H9 (cell line): ENCODE data around the gene ZNF683. TPM values are rescaled to one million over a fixed set of nuclear protein-coding genes. Genes with fewer than 3 reads are reported as not detected.

ENCODE experiments used
- DNase-seq: peaks from one replicate; pipeline ENCODE4 v3.0.0-alpha.2; 2017
- H2AFZ ChIP-seq: one replicate; pipeline ENCODE4 v1.6.1; 2013; ENCODE audit warnings: mild to moderate bottlenecking, low read length, control low read depth, moderate library complexity
- H2AK5ac ChIP-seq: 2 replicates; pipeline ENCODE4 v1.6.1; 2013; ENCODE audit warnings: low read length, control low read depth, mixed read lengths; ENCODE audit not compliant: insufficient read length
- H2BK120ac ChIP-seq: one replicate; pipeline ENCODE4 v1.6.1; 2013; ENCODE audit warnings: low read depth, mild to moderate bottlenecking, low read length, control low read depth, inconsistent platforms; ENCODE audit not compliant: poor library complexity, severe bottlenecking
- H2BK12ac ChIP-seq: 2 replicates; pipeline ENCODE4 v1.6.1; 2013; ENCODE audit warnings: low read length, control low read depth, mixed read lengths, low read depth; ENCODE audit not compliant: insufficient read length
- H2BK15ac ChIP-seq: 2 replicates; pipeline ENCODE4 v1.6.1; 2013; ENCODE audit warnings: low read depth, low read length, control low read depth
- H2BK20ac ChIP-seq: one replicate; pipeline ENCODE4 v1.6.1; 2013; ENCODE audit warnings: low read depth, mild to moderate bottlenecking, low read length, control low read depth, inconsistent platforms; ENCODE audit not compliant: poor library complexity, severe bottlenecking
- H2BK5ac ChIP-seq: 2 replicates; pipeline ENCODE4 v1.6.1; 2013; ENCODE audit warnings: low read length, control low read depth, mixed read lengths; ENCODE audit not compliant: insufficient read length
- H3K14ac ChIP-seq: 2 replicates; pipeline ENCODE4 v1.6.1; 2013; ENCODE audit warnings: low read length, control low read depth; ENCODE audit not compliant: insufficient read depth
- H3K18ac ChIP-seq: 2 replicates; pipeline ENCODE4 v1.6.1; 2013; ENCODE audit warnings: low read depth, mild to moderate bottlenecking, mixed read lengths, low read length, control low read depth; ENCODE audit not compliant: insufficient read length
- H3K23ac ChIP-seq: 2 replicates; pipeline ENCODE4 v1.6.1; 2013; ENCODE audit warnings: low read length, control low read depth, mixed read lengths, low read depth; ENCODE audit not compliant: insufficient read length
- H3K23me2 ChIP-seq: 2 replicates; pipeline ENCODE4 v1.6.1; 2013; ENCODE audit warnings: low read depth, mild to moderate bottlenecking, mixed read lengths, low read length, control low read depth; ENCODE audit not compliant: insufficient read length, poor library complexity, severe bottlenecking
- H3K27ac ChIP-seq: 2 replicates; pipeline ENCODE4 v1.5.1; 2013; ENCODE audit warnings: low read length, control low read depth, mixed read lengths, low read depth; ENCODE audit not compliant: insufficient read length
- H3K27me3 ChIP-seq: 2 replicates; pipeline ENCODE4 v1.6.1; 2013; ENCODE audit warnings: low read length, control low read depth, inconsistent platforms; ENCODE audit not compliant: insufficient read depth
- H3K4ac ChIP-seq: 2 replicates; pipeline ENCODE4 v1.6.1; 2013; ENCODE audit warnings: low read depth, mild to moderate bottlenecking, control low read depth, inconsistent platforms, low read length, moderate library complexity
- H3K4me1 ChIP-seq: 2 replicates; pipeline ENCODE4 v1.6.1; 2013; ENCODE audit warnings: low read length, control low read depth, inconsistent platforms; ENCODE audit not compliant: insufficient read depth
- H3K4me2 ChIP-seq: 2 replicates; pipeline ENCODE4 v1.6.1; 2013; ENCODE audit warnings: low read length, control low read depth, mixed read lengths; ENCODE audit not compliant: insufficient read length, insufficient read depth
- H3K56ac ChIP-seq: 2 replicates; pipeline ENCODE4 v1.6.1; 2013; ENCODE audit warnings: low read depth, mild to moderate bottlenecking, mixed read lengths, low read length, control low read depth; ENCODE audit not compliant: insufficient read length
- H3K79me1 ChIP-seq: 2 replicates; pipeline ENCODE4 v1.6.1; 2013; ENCODE audit warnings: low read depth, mild to moderate bottlenecking, moderate library complexity, low read length, control low read depth, inconsistent platforms; ENCODE audit not compliant: insufficient read depth, poor library complexity, severe bottlenecking
- H3K79me2 ChIP-seq: 2 replicates; pipeline ENCODE4 v1.6.1; 2013; ENCODE audit warnings: low read length, control low read depth, inconsistent platforms; ENCODE audit not compliant: insufficient read depth
- H3K9ac ChIP-seq: 2 replicates; pipeline ENCODE4 v1.6.1; 2013; ENCODE audit warnings: low read length, control low read depth, mixed read lengths; ENCODE audit not compliant: insufficient read length; ENCODE audit errors: extremely low read depth
- H3K9me3 ChIP-seq: one replicate; pipeline ENCODE4 v1.6.1; 2013; ENCODE audit warnings: low read depth, low read length, inconsistent platforms; ENCODE audit not compliant: control insufficient read depth
- H3T11ph ChIP-seq: one replicate; pipeline ENCODE4 v1.6.1; 2013; ENCODE audit warnings: mild to moderate bottlenecking, low read length, control low read depth, inconsistent platforms
- H4K20me1 ChIP-seq: one replicate; pipeline ENCODE4 v1.6.1; 2013; ENCODE audit not compliant: control insufficient read depth, insufficient read length, insufficient read depth
- H4K5ac ChIP-seq: 2 replicates; pipeline ENCODE4 v1.6.1; 2013; ENCODE audit warnings: low read depth, mild to moderate bottlenecking, mixed read lengths, low read length, control low read depth; ENCODE audit not compliant: insufficient read length
- H4K8ac ChIP-seq: replicated peaks from 2 replicates; pipeline ENCODE4 v1.6.1; 2013; ENCODE audit warnings: low read length, control low read depth, mixed read lengths, low read depth; ENCODE audit not compliant: insufficient read length
- H4K91ac ChIP-seq: 2 replicates; pipeline ENCODE4 v1.6.1; 2013; ENCODE audit warnings: low read depth, mild to moderate bottlenecking, moderate library complexity, mixed read lengths, low read length, control low read depth; ENCODE audit not compliant: insufficient read length
- H3K27ac Mint-ChIP-seq, 3 experiments: 2 replicates in 2 of 3; 3 replicates in 1 of 3; pipeline ENCODE4 v1.8.0; 2020 to 2021; ENCODE audit warnings: mixed read lengths in 3 of 3, mild to moderate bottlenecking in 1 of 3, moderate library complexity in 1 of 3
- H3K27me3 Mint-ChIP-seq: 2 replicates; pipeline ENCODE4 v1.8.0; 2021; ENCODE audit warnings: low read depth, mild to moderate bottlenecking, moderate library complexity, mixed read lengths
- H3K36me3 Mint-ChIP-seq, 3 experiments: 2 replicates in 2 of 3; 3 replicates in 1 of 3; pipeline ENCODE4 v1.8.0; 2020 to 2021; ENCODE audit warnings: low read depth in 3 of 3, mixed read lengths in 3 of 3; ENCODE audit not compliant: insufficient read depth in 1 of 3
- H3K4me1 Mint-ChIP-seq, 2 experiments: 2 replicates each; pipeline ENCODE4 v1.8.0; 2020; ENCODE audit warnings: mixed read lengths in 2 of 2
- H3K4me3 Mint-ChIP-seq, 2 experiments: 2 replicates in 1 of 2; 3 replicates in 1 of 2; pipeline ENCODE4 v1.8.0; 2020 to 2021; ENCODE audit warnings: mild to moderate bottlenecking in 2 of 2, mixed read lengths in 2 of 2, moderate library complexity in 1 of 2
- H3K9me3 Mint-ChIP-seq, 2 experiments: 2 replicates in 1 of 2; 3 replicates in 1 of 2; pipeline ENCODE4 v1.8.0; 2020; ENCODE audit warnings: mild to moderate bottlenecking in 2 of 2, mixed read lengths in 2 of 2, moderate library complexity in 1 of 2
- WGBS: extraction: QIAGEN DNeasy Blood & Tissue Kit; methylation state at CpG from one replicate; pipeline ENCODE4 v1.1.7; 2013; ENCODE audit warnings: missing lambda C conversion rate, low lambda C conversion rate, mixed read lengths; ENCODE audit not compliant: insufficient read length; ENCODE audit errors: extremely low coverage; 5-methylcytosine and 5-hydroxymethylcytosine counted together
- total RNA-seq: library from RNA; stranded (reverse); gene quantifications from 2 replicates; pipeline ENCODE4 v1.2.1, GENCODE V29; 2021
- TF ChIP-seq, protein P1 (sequence below): fragments of 200-600 bp; sonication (generic); conservative IDR thresholded peaks from 3 replicates; pipeline ENCODE4 v1.8.0; 2021; ENCODE audit warnings: antibody characterized with exemption, mild to moderate bottlenecking

The ZNF683 gene
- total RNA-seq, 1 experiment from 2014 or later, result not detected

- Mint-ChIP-seq H3K36me3 (no peaks in the 10 kb centered on the region), H3K4me1 (peaks cover 6 to 17% of the 10 kb centered on the region in 2 experiments), H3K27me3 (peaks cover 26% of the 10 kb centered on the region), H3K27ac (no peak overlapping the region), H3K9me3 (peaks cover 0 to 3% of the 10 kb centered on the region in 2 experiments; a peak in 3 of 5 replicates), H3K4me3 (no peak overlapping the region)
- Histone ChIP-seq H2BK15ac (no peak overlapping the region), H2AK5ac (no peak overlapping the region), H3T11ph (no peak overlapping the region), H3K9me3 (no peaks in the 10 kb centered on the region), H3K56ac (no peak overlapping the region), H3K9ac (no peak overlapping the region), H3K4me2 (no peak overlapping the region), H3K4ac (no peak overlapping the region), H3K23ac (no peak overlapping the region), H2AFZ (no peak overlapping the region), H3K27ac (no peak overlapping the region), H4K5ac (no peak overlapping the region), H3K23me2 (no peaks in the 10 kb centered on the region), H3K18ac (no peak overlapping the region), H2BK12ac (no peak overlapping the region), H3K4me1 (no peaks in the 10 kb centered on the region), H2BK120ac (no peak overlapping the region), H2BK5ac (no peak overlapping the region), H4K8ac (no peak overlapping the region), H3K79me2 (no peaks in the 10 kb centered on the region), H4K91ac (no peak overlapping the region), H3K27me3 (no peaks in the 10 kb centered on the region), H3K14ac (no peak overlapping the region), H2BK20ac (no peak overlapping the region), H4K20me1 (no peaks in the 10 kb centered on the region), H3K79me1 (no peaks in the 10 kb centered on the region)
- DNase-seq, result no peak
- TF ChIP-seq, protein P1, sequence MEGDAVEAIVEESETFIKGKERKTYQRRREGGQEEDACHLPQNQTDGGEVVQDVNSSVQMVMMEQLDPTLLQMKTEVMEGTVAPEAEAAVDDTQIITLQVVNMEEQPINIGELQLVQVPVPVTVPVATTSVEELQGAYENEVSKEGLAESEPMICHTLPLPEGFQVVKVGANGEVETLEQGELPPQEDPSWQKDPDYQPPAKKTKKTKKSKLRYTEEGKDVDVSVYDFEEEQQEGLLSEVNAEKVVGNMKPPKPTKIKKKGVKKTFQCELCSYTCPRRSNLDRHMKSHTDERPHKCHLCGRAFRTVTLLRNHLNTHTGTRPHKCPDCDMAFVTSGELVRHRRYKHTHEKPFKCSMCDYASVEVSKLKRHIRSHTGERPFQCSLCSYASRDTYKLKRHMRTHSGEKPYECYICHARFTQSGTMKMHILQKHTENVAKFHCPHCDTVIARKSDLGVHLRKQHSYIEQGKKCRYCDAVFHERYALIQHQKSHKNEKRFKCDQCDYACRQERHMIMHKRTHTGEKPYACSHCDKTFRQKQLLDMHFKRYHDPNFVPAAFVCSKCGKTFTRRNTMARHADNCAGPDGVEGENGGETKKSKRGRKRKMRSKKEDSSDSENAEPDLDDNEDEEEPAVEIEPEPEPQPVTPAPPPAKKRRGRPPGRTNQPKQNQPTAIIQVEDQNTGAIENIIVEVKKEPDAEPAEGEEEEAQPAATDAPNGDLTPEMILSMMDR, result no peak
- no CpG with 5 or more reads among the region's 4 CpGs for WGBS
These were observed 4.5 kb downstream of the ZNF683 start for GRCh38 chr1:26368006-26368405.
